Astrocyte of the cerebellum (primary cell): ENCODE data around the gene CACNA2D3.

Experiments
- DNase-seq: peaks from one replicate; pipeline ENCODE4 v3.0.0-alpha.2; 2011; ENCODE audit warnings: low read depth
- H3K4me3 ChIP-seq: 2 replicates; pipeline ENCODE4 v1.5.1; 2011; ENCODE audit warnings: mild to moderate bottlenecking, low read depth, low read length, moderate library complexity
- CTCF ChIP-seq: IDR thresholded peaks from 2 replicates; pipeline ENCODE4 v1.5.1; 2012; ENCODE audit warnings: low read length, low read depth, moderate library complexity, mild to moderate bottlenecking; ENCODE audit errors: missing control alignments
- in situ Hi-C: cut with HindIII; loops from 2 replicates; pipeline ENCODE4 v1.10.0; 2017; ENCODE audit warnings: low sequenced_read_pairs

The CACNA2D3 gene

GRCh38 chr3:54358969-54359694 is 236.8 kb downstream of the CACNA2D3 start:
- no peak overlapping the region for H3K4me3 ChIP-seq
- in situ Hi-C loops, result no loop called here
- no peak for TF ChIP-seq CTCF
- DNase-seq, result no peak

- TF ChIP-seq CTCF, result no peak
- no peak for DNase-seq
- H3K4me3 ChIP-seq, result no peak overlapping the region
- in situ Hi-C loops, result no loop called here
Measured at GRCh38 chr3:54360320-54360719, 238.0 kb downstream of the CACNA2D3 start.

- in situ Hi-C loops, result no loop called here
- TF ChIP-seq CTCF, result no peak
- DNase-seq, result no peak
- H3K4me3 ChIP-seq, result no peak overlapping the region
Measured at GRCh38 chr3:54361746-54362283, 239.5 kb downstream of the CACNA2D3 start.

- no peak for DNase-seq
- H3K4me3 ChIP-seq, result no peak overlapping the region
- no peak for TF ChIP-seq CTCF
- in situ Hi-C loops, result no loop called here
Measured at GRCh38 chr3:54366007-54366750, 243.8 kb downstream of the CACNA2D3 start.

- in situ Hi-C loops, result no loop called here
- TF ChIP-seq CTCF, result no peak
- H3K4me3 ChIP-seq, result no peak overlapping the region
- DNase-seq, result no peak
Measured at GRCh38 chr3:54366839-54367238, 244.5 kb downstream of the CACNA2D3 start.

GRCh38 chr3:54372232-54372631 is 249.9 kb downstream of the CACNA2D3 start:
- no peak overlapping the region for H3K4me3 ChIP-seq
- no peak for TF ChIP-seq CTCF
- in situ Hi-C loops, result no loop called here
- DNase-seq, result no peak
